Measurements from ENCODE around the gene ZBED1. TPM values are rescaled to one million over a fixed set of nuclear protein-coding genes. Genes with fewer than 3 reads are reported as not detected.

ZBED1 gene
- total and polyA plus RNA-seq, 2 donors (not counting 3 experiments of a cell fraction or from before 2014, with no cell fraction given): 24.6 to 46.5 TPM

- dilution Hi-C loops (cut with MboI; ENCODE audit: extremely low pct_ligation_motif_present, low sequenced_read_pairs) (no loop called here), intact Hi-C loops (cut with micrococcal nuclease) (no loop called here)
- no peak overlapping the region for H2AFZ ChIP-seq (ENCODE audit: low read depth, low read length)
- CTCF ChIA-PET: no interaction called here
- H4K20me1 ChIP-seq (replicated peaks; ENCODE audit: control insufficient read depth, extremely low read depth, insufficient read depth, low read length): peaks cover 4% of the 10 kb centered on the region
- H3K9me1 ChIP-seq (replicated peaks; ENCODE audit: control insufficient read depth, extremely low read depth, insufficient read depth, low read length): no peaks in the 10 kb centered on the region
- FAIRE-seq (no peak), DNase-seq (ENCODE audit: low read depth, low spot score) (no peak)
- BruUV-seq (replicated peaks): no TSS peak
- TF ChIP-seq EZH2 (IDR thresholded peaks at IDR 0.05; ENCODE audit: borderline replicate concordance, low read depth, low read length, severe bottlenecking) (no peak), MAX (IDR thresholded peaks at IDR 0.05; ENCODE audit: insufficient read depth, insufficient read length) (no peak), POLR2A (IDR thresholded peaks at IDR 0.05; ENCODE audit: low read depth, low read length) (no peak), JUN (IDR thresholded peaks at IDR 0.05; ENCODE audit: borderline replicate concordance, insufficient read depth, insufficient read length, low read depth) (no peak)
- H3K4me2 ChIP-seq (ENCODE audit: insufficient read depth, low read length): no peak overlapping the region
- no peak overlapping the region for H3K27ac ChIP-seq (ENCODE audit: insufficient read depth, low read depth, low read length)
- H3K9ac ChIP-seq (replicated peaks; ENCODE audit: extremely low read depth, insufficient read depth, low read length): no peak overlapping the region
- no peaks in the 10 kb centered on the region for H3K9me3 ChIP-seq (replicated peaks; ENCODE audit: control insufficient read depth, insufficient read depth, low read length)
- H3K36me3 ChIP-seq (ENCODE audit: control insufficient read depth in 2 of 2, extremely low read depth in 1 of 2, insufficient read depth in 2 of 2, low read length in 2 of 2): peaks cover 10 to 27% of the 10 kb centered on the region in 2 experiments
- no peaks in the 10 kb centered on the region for H3K27me3 ChIP-seq (ENCODE audit: control insufficient read depth in 2 of 2, insufficient read depth in 2 of 2, low read length in 2 of 2)
- H3K4me1 ChIP-seq (ENCODE audit: control insufficient read depth, extremely low read depth, insufficient read depth, low read length): no peaks in the 10 kb centered on the region
- no peak overlapping the region for H3K4me3 ChIP-seq (replicated peaks in 1 of 3; ENCODE audit: insufficient read depth in 1 of 3, low read depth in 1 of 3, low read length in 3 of 3)
- POLR2A ChIA-PET: no interaction called here
- H3K79me2 ChIP-seq (ENCODE audit: control insufficient read depth, insufficient read depth, low read length): peaks cover 48% of the 10 kb centered on the region
Measured at GRCh38 chrX:2492531-2493218, 8.1 kb downstream of the ZBED1 start.

- Histone ChIP-seq H3K9me3 (replicated peaks; ENCODE audit: control insufficient read depth, insufficient read depth, low read length) (no peaks in the 10 kb centered on the region), H3K27me3 (ENCODE audit: control insufficient read depth in 2 of 2, insufficient read depth in 2 of 2, low read length in 2 of 2) (no peaks in the 10 kb centered on the region), H3K4me1 (ENCODE audit: control insufficient read depth, extremely low read depth, insufficient read depth, low read length) (no peaks in the 10 kb centered on the region), H3K27ac (ENCODE audit: insufficient read depth, low read depth, low read length) (no peak overlapping the region), H2AFZ (ENCODE audit: low read depth, low read length) (no peak overlapping the region), H4K20me1 (replicated peaks; ENCODE audit: control insufficient read depth, extremely low read depth, insufficient read depth, low read length) (peaks cover 2% of the 10 kb centered on the region), H3K4me3 (replicated peaks in 1 of 3; ENCODE audit: insufficient read depth in 1 of 3, low read depth in 1 of 3, low read length in 3 of 3) (no peak overlapping the region), H3K79me2 (ENCODE audit: control insufficient read depth, insufficient read depth, low read length) (peaks cover 35% of the 10 kb centered on the region), H3K4me2 (ENCODE audit: insufficient read depth, low read length) (no peak overlapping the region), H3K36me3 (ENCODE audit: control insufficient read depth in 2 of 2, extremely low read depth in 1 of 2, insufficient read depth in 2 of 2, low read length in 2 of 2) (peaks cover 20 to 32% of the 10 kb centered on the region in 2 experiments), H3K9me1 (replicated peaks; ENCODE audit: control insufficient read depth, extremely low read depth, insufficient read depth, low read length) (no peaks in the 10 kb centered on the region), H3K9ac (replicated peaks; ENCODE audit: extremely low read depth, insufficient read depth, low read length) (no peak overlapping the region)
- CTCF ChIA-PET: no interaction called here
- no peak for TF ChIP-seq POLR2A (IDR thresholded peaks at IDR 0.05; ENCODE audit: low read depth, low read length)
- intact Hi-C loops (cut with micrococcal nuclease) (no loop called here), dilution Hi-C loops (cut with MboI; ENCODE audit: extremely low pct_ligation_motif_present, low sequenced_read_pairs) (no loop called here)
- POLR2A ChIA-PET: no interaction called here
- FAIRE-seq (no peak), DNase-seq (ENCODE audit: low read depth, low spot score) (no peak)
- BruUV-seq (replicated peaks): no TSS peak
Measured at GRCh38 chrX:2490634-2491033, 10.1 kb downstream of the ZBED1 start.

All from endothelial cell of umbilical vein (primary cell).